ENCODE results near the gene MYCBP.

DNA sequence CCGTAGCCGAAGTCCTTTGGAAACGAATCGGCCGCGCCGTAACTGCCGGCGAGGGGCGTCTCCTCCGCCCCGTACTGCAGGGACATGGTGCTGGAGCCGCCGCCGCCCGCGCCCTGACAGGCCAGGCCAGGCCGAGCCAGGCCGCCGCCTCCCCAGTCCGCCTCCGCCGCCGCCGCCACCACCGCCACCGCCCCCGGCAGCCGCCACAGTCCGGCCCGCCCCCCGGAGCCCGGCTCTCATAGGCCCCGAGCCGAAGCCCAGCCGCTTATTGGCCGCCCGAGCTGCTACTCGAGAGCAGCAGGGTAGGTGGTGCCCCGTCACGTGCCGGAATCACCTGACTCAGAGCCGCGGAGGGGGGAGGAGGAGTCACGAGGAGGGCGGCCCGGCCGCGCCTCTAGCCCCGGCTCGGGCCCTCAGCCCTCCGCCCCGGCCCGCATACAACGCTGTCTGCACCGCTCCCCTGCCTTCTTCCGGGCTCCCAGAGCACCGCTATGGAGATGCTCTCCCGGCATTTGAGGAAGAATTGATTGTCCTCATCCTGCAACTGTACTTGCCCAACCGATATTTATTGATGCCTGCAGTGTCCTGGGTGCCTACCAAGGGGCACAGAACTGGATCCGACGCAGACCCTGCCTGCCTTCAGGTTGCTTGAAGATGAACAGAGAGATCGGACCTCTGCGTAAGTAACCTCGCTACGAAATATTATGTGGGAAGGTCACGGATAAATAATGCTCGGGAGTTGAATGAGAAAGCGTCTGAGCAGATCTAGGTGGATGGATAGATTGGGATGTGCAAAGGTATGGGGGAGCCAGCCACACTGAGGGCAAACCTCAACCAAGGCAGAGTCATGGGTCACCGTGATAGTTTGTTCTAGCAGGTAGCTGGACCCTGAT lies 13.3 kb downstream of the MYCBP start, which contains the start of gene RRAGC:
- TF ChIP-seq, protein P1, sequence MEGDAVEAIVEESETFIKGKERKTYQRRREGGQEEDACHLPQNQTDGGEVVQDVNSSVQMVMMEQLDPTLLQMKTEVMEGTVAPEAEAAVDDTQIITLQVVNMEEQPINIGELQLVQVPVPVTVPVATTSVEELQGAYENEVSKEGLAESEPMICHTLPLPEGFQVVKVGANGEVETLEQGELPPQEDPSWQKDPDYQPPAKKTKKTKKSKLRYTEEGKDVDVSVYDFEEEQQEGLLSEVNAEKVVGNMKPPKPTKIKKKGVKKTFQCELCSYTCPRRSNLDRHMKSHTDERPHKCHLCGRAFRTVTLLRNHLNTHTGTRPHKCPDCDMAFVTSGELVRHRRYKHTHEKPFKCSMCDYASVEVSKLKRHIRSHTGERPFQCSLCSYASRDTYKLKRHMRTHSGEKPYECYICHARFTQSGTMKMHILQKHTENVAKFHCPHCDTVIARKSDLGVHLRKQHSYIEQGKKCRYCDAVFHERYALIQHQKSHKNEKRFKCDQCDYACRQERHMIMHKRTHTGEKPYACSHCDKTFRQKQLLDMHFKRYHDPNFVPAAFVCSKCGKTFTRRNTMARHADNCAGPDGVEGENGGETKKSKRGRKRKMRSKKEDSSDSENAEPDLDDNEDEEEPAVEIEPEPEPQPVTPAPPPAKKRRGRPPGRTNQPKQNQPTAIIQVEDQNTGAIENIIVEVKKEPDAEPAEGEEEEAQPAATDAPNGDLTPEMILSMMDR (optimal IDR thresholded peaks at IDR 0.05 in 1 of 3, IDR thresholded peaks at IDR 0.05 in 1 of 3, conservative IDR thresholded peaks at IDR 0.05 in 1 of 3; ENCODE audit: extremely low read depth in 1 of 3, insufficient read depth in 2 of 3, low read length in 3 of 3): no peak
- TF ChIP-seq EZH2 (IDR thresholded peaks at IDR 0.05; ENCODE audit: low read length): no peak

Measured in keratinocyte (primary cell).